K562 (cell line): ENCODE measurements around the gene EGR1. TPM values are rescaled to one million over a fixed set of nuclear protein-coding genes. Genes with fewer than 3 reads are reported as not detected.
A peak's percentile ranks its signal among the peaks of the same experiment; 100 is the strongest.

Experiments used
- ARHGAP35 ChIP-seq: fragments of 450-650 bp; IDR thresholded peaks from 2 replicates; pipeline ENCODE4 v1.6.1; 2018; ENCODE audit not compliant: partially characterized antibody
- ERF ChIP-seq: fragments of 450-650 bp; formaldehyde crosslinking; IDR thresholded peaks from 2 replicates; pipeline ENCODE4 v1.4.0; 2020; ENCODE audit warnings: mild to moderate bottlenecking, mixed read lengths
- GATAD2A ChIP-seq: fragments of 450-650 bp; IDR thresholded peaks from 2 replicates; pipeline ENCODE4 v1.6.1; 2017
- KDM2B ChIP-seq: fragments of 250-450 bp; sonication (Bioruptor Pico); IDR thresholded peaks from 2 replicates; pipeline ENCODE4 v1.8.0; 2021; ENCODE audit warnings: mild to moderate bottlenecking, moderate library complexity
- KLF10 ChIP-seq: fragments of 250-450 bp; sonication (Bioruptor Pico); IDR thresholded peaks from 2 replicates; pipeline ENCODE4 v1.6.1; 2021; ENCODE audit warnings: matching md5 sums
- RAD51 ChIP-seq: fragments of 450-650 bp; IDR thresholded peaks from 2 replicates; pipeline ENCODE4 v1.7.1; 2016; ENCODE audit warnings: low read depth, mild to moderate bottlenecking, borderline replicate concordance
- SRSF3 ChIP-seq: fragments of 200-400 bp; formaldehyde crosslinking; IDR thresholded peaks from 2 replicates; pipeline ENCODE4 v1.6.1; 2016; ENCODE audit warnings: mild to moderate bottlenecking, low read length, moderate library complexity; ENCODE audit not compliant: insufficient read depth
- TRIM24 ChIP-seq, 2 experiments: fragments of 450-650 bp; IDR thresholded peaks; 2 replicates each; pipeline ENCODE4 v1.6.1; 2016
- polyA plus RNA-seq, 8 experiments: library from polyadenylated mRNA; depleted of rRNA in 4 of 8; stranded (reverse) in 5 of 8; unstranded in 3 of 8; fragments of >200 nt; fragmentation: Nextera tagmentation in 2 of 8; fragmentation: Illumina TruSeq in 1 of 8; extraction: Ambion mirVana in 2 of 8; extraction: Trizol in 1 of 8; gene quantifications; 2 replicates each; pipeline versions ENCODE4 v1.2.1 to v1.2.3, GENCODE V29; 2011 to 2014; ENCODE audit warnings: inconsistent platforms in 1 of 8, missing spikeins in 1 of 8
- total RNA-seq, 7 experiments: library from RNA; depleted of rRNA in 6 of 7; stranded (reverse); fragments of >200 nt in 6 of 7; fragmentation: Illumina TruSeq in 2 of 7; extraction: Trizol in 2 of 7; gene quantifications; 2 replicates each; pipeline versions ENCODE4 v1.2.1 to v1.2.3, GENCODE V29; 2011 to 2021; ENCODE audit warnings: low replicate concordance in 1 of 7
- TF ChIP-seq, protein P1 (sequence below), 2 experiments: fragments of 450-650 bp in 1 of 2; sonication (generic) in 1 of 2; formaldehyde crosslinking in 1 of 2; IDR thresholded peaks; 2 replicates each; pipeline versions ENCODE4 v1.7.1 to v1.9.0; 2016 to 2022; ENCODE audit warnings: inconsistent platforms in 1 of 2, mild to moderate bottlenecking in 1 of 2, missing genetic modification reagents in 1 of 2
- TF ChIP-seq, protein P2 (sequence below): fragments of 250-450 bp; sonication (Bioruptor Pico); IDR thresholded peaks from 2 replicates; pipeline ENCODE4 v1.9.0; 2021; ENCODE audit warnings: mild to moderate bottlenecking, inconsistent platforms
- TF ChIP-seq, protein P3 (sequence below), 3 experiments: fragments of 200-800 bp in 1 of 3; fragments of 250-450 bp in 1 of 3; fragments of 450-650 bp in 1 of 3; sonication (Bioruptor Pico) in 1 of 3; sonication (Bioruptor generic) in 1 of 3; formaldehyde crosslinking in 1 of 3; IDR thresholded peaks; 2 replicates each; pipeline versions ENCODE4 v1.6.1 to v1.8.0; 2016 to 2022; ENCODE audit warnings: mild to moderate bottlenecking in 2 of 3, missing genetic modification characterization in 2 of 3, missing compliant biosample characterization in 1 of 3, moderate library complexity in 1 of 3

EGR1 gene
- total and polyA plus RNA-seq, 9 of the 15 experiments (the other 6 are each of a cell fraction or from before 2014, with no cell fraction given): 1.3 to 132 (median 21.5) TPM

DNA sequence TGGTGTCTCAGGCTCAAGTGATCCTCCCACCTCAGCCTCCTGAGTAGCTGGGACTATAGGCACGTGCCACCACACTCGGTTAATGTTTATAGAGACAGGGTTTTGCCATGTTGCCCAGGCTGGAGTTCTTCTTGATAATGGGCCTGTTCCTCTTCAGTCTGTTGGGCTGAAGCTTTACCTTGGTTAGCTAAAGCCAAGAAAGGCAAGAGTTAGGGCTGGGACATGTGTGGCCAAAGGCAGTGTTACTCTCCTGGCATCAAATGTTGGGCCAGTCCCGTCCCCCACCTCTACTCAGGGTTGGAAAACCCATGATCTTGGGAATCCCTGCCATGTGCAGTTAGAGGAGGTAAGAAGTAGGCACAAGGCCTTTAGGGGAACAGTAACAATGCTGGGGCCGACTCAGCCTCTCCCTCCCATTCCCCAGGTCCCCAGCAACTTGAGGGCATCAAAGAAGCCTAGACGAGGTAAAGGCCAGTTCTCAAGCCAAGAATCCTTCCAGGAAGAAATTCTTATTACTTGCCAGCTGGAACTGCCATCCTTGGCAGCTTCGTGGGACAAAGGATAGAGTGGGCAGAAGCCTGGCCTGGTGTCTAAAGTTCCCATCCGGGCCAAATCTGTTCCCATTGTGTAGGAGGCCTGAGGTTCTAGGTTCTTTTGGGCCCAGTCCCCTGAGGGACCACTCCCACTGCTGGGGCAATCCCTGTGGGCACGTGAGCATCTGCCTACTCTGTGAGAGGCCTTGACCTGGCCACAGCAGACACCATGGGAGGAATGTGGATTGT lies 4.5 kb downstream of the EGR1 start (continued):
- TF ChIP-seq, protein P1, sequence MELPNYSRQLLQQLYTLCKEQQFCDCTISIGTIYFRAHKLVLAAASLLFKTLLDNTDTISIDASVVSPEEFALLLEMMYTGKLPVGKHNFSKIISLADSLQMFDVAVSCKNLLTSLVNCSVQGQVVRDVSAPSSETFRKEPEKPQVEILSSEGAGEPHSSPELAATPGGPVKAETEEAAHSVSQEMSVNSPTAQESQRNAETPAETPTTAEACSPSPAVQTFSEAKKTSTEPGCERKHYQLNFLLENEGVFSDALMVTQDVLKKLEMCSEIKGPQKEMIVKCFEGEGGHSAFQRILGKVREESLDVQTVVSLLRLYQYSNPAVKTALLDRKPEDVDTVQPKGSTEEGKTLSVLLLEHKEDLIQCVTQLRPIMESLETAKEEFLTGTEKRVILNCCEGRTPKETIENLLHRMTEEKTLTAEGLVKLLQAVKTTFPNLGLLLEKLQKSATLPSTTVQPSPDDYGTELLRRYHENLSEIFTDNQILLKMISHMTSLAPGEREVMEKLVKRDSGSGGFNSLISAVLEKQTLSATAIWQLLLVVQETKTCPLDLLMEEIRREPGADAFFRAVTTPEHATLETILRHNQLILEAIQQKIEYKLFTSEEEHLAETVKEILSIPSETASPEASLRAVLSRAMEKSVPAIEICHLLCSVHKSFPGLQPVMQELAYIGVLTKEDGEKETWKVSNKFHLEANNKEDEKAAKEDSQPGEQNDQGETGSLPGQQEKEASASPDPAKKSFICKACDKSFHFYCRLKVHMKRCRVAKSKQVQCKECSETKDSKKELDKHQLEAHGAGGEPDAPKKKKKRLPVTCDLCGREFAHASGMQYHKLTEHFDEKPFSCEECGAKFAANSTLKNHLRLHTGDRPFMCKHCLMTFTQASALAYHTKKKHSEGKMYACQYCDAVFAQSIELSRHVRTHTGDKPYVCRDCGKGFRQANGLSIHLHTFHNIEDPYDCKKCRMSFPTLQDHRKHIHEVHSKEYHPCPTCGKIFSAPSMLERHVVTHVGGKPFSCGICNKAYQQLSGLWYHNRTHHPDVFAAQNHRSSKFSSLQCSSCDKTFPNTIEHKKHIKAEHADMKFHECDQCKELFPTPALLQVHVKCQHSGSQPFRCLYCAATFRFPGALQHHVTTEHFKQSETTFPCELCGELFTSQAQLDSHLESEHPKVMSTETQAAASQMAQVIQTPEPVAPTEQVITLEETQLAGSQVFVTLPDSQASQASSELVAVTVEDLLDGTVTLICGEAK (IDR thresholded peaks at IDR 0.05): no peak
- TF ChIP-seq, protein P1 (CRISPR knock-in tag; IDR thresholded peaks at IDR 0.05): peak; percentile 8; the same call in 1 of the 2 replicates
- TF ChIP-seq SRSF3 (no peak), TRIM24 (IDR thresholded peaks at IDR 0.05) (peak in 1 of 2 experiments; percentile 94; a peak in 2 of 4 replicates), ARHGAP35 (peak; percentile 82), RAD51 (no peak; the same call in 1 of the 2 replicates), ERF (no peak; the same call in 1 of the 2 replicates), KDM2B (CRISPR knock-in tag) (no peak), KLF10 (CRISPR knock-in tag) (peak; percentile 69; the same call in 1 of the 2 replicates), GATAD2A (no peak)
- TF ChIP-seq, protein P2, sequence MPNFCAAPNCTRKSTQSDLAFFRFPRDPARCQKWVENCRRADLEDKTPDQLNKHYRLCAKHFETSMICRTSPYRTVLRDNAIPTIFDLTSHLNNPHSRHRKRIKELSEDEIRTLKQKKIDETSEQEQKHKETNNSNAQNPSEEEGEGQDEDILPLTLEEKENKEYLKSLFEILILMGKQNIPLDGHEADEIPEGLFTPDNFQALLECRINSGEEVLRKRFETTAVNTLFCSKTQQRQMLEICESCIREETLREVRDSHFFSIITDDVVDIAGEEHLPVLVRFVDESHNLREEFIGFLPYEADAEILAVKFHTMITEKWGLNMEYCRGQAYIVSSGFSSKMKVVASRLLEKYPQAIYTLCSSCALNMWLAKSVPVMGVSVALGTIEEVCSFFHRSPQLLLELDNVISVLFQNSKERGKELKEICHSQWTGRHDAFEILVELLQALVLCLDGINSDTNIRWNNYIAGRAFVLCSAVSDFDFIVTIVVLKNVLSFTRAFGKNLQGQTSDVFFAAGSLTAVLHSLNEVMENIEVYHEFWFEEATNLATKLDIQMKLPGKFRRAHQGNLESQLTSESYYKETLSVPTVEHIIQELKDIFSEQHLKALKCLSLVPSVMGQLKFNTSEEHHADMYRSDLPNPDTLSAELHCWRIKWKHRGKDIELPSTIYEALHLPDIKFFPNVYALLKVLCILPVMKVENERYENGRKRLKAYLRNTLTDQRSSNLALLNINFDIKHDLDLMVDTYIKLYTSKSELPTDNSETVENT (CRISPR knock-in tag): peak; percentile 68; the same call in 1 of the 2 replicates
- TF ChIP-seq, protein P3, sequence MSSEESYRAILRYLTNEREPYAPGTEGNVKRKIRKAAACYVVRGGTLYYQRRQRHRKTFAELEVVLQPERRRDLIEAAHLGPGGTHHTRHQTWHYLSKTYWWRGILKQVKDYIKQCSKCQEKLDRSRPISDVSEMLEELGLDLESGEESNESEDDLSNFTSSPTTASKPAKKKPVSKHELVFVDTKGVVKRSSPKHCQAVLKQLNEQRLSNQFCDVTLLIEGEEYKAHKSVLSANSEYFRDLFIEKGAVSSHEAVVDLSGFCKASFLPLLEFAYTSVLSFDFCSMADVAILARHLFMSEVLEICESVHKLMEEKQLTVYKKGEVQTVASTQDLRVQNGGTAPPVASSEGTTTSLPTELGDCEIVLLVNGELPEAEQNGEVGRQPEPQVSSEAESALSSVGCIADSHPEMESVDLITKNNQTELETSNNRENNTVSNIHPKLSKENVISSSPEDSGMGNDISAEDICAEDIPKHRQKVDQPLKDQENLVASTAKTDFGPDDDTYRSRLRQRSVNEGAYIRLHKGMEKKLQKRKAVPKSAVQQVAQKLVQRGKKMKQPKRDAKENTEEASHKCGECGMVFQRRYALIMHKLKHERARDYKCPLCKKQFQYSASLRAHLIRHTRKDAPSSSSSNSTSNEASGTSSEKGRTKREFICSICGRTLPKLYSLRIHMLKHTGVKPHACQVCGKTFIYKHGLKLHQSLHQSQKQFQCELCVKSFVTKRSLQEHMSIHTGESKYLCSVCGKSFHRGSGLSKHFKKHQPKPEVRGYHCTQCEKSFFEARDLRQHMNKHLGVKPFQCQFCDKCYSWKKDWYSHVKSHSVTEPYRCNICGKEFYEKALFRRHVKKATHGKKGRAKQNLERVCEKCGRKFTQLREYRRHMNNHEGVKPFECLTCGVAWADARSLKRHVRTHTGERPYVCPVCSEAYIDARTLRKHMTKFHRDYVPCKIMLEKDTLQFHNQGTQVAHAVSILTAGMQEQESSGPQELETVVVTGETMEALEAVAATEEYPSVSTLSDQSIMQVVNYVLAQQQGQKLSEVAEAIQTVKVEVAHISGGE (CRISPR knock-in tag; IDR thresholded peaks at IDR 0.05): no peak
